H9 (cell line): ENCODE measurements around the gene OTOS. TPM values are rescaled to one million over a fixed set of nuclear protein-coding genes. Genes with fewer than 3 reads are reported as not detected.

Experiments
- DNase-seq: peaks from one replicate; pipeline ENCODE4 v3.0.0-alpha.2; 2017
- H2AFZ ChIP-seq: one replicate; pipeline ENCODE4 v1.6.1; 2013; ENCODE audit warnings: mild to moderate bottlenecking, low read length, control low read depth, moderate library complexity
- H2AK5ac ChIP-seq: 2 replicates; pipeline ENCODE4 v1.6.1; 2013; ENCODE audit warnings: low read length, control low read depth, mixed read lengths; ENCODE audit not compliant: insufficient read length
- H2BK120ac ChIP-seq: one replicate; pipeline ENCODE4 v1.6.1; 2013; ENCODE audit warnings: low read depth, mild to moderate bottlenecking, low read length, control low read depth, inconsistent platforms; ENCODE audit not compliant: poor library complexity, severe bottlenecking
- H2BK12ac ChIP-seq: 2 replicates; pipeline ENCODE4 v1.6.1; 2013; ENCODE audit warnings: low read length, control low read depth, mixed read lengths, low read depth; ENCODE audit not compliant: insufficient read length
- H2BK15ac ChIP-seq: 2 replicates; pipeline ENCODE4 v1.6.1; 2013; ENCODE audit warnings: low read depth, low read length, control low read depth
- H2BK20ac ChIP-seq: one replicate; pipeline ENCODE4 v1.6.1; 2013; ENCODE audit warnings: low read depth, mild to moderate bottlenecking, low read length, control low read depth, inconsistent platforms; ENCODE audit not compliant: poor library complexity, severe bottlenecking
- H2BK5ac ChIP-seq: 2 replicates; pipeline ENCODE4 v1.6.1; 2013; ENCODE audit warnings: low read length, control low read depth, mixed read lengths; ENCODE audit not compliant: insufficient read length
- H3K14ac ChIP-seq: 2 replicates; pipeline ENCODE4 v1.6.1; 2013; ENCODE audit warnings: low read length, control low read depth; ENCODE audit not compliant: insufficient read depth
- H3K18ac ChIP-seq: 2 replicates; pipeline ENCODE4 v1.6.1; 2013; ENCODE audit warnings: low read depth, mild to moderate bottlenecking, mixed read lengths, low read length, control low read depth; ENCODE audit not compliant: insufficient read length
- H3K23ac ChIP-seq: 2 replicates; pipeline ENCODE4 v1.6.1; 2013; ENCODE audit warnings: low read length, control low read depth, mixed read lengths, low read depth; ENCODE audit not compliant: insufficient read length
- H3K23me2 ChIP-seq: 2 replicates; pipeline ENCODE4 v1.6.1; 2013; ENCODE audit warnings: low read depth, mild to moderate bottlenecking, mixed read lengths, low read length, control low read depth; ENCODE audit not compliant: insufficient read length, poor library complexity, severe bottlenecking
- H3K27ac ChIP-seq: 2 replicates; pipeline ENCODE4 v1.5.1; 2013; ENCODE audit warnings: low read length, control low read depth, mixed read lengths, low read depth; ENCODE audit not compliant: insufficient read length
- H3K27me3 ChIP-seq: 2 replicates; pipeline ENCODE4 v1.6.1; 2013; ENCODE audit warnings: low read length, control low read depth, inconsistent platforms; ENCODE audit not compliant: insufficient read depth
- H3K4ac ChIP-seq: 2 replicates; pipeline ENCODE4 v1.6.1; 2013; ENCODE audit warnings: low read depth, mild to moderate bottlenecking, control low read depth, inconsistent platforms, low read length, moderate library complexity
- H3K4me1 ChIP-seq: 2 replicates; pipeline ENCODE4 v1.6.1; 2013; ENCODE audit warnings: low read length, control low read depth, inconsistent platforms; ENCODE audit not compliant: insufficient read depth
- H3K4me2 ChIP-seq: 2 replicates; pipeline ENCODE4 v1.6.1; 2013; ENCODE audit warnings: low read length, control low read depth, mixed read lengths; ENCODE audit not compliant: insufficient read length, insufficient read depth
- H3K56ac ChIP-seq: 2 replicates; pipeline ENCODE4 v1.6.1; 2013; ENCODE audit warnings: low read depth, mild to moderate bottlenecking, mixed read lengths, low read length, control low read depth; ENCODE audit not compliant: insufficient read length
- H3K79me1 ChIP-seq: 2 replicates; pipeline ENCODE4 v1.6.1; 2013; ENCODE audit warnings: low read depth, mild to moderate bottlenecking, moderate library complexity, low read length, control low read depth, inconsistent platforms; ENCODE audit not compliant: insufficient read depth, poor library complexity, severe bottlenecking
- H3K79me2 ChIP-seq: 2 replicates; pipeline ENCODE4 v1.6.1; 2013; ENCODE audit warnings: low read length, control low read depth, inconsistent platforms; ENCODE audit not compliant: insufficient read depth
- H3K9ac ChIP-seq: 2 replicates; pipeline ENCODE4 v1.6.1; 2013; ENCODE audit warnings: low read length, control low read depth, mixed read lengths; ENCODE audit not compliant: insufficient read length; ENCODE audit errors: extremely low read depth
- H3K9me3 ChIP-seq: one replicate; pipeline ENCODE4 v1.6.1; 2013; ENCODE audit warnings: low read depth, low read length, inconsistent platforms; ENCODE audit not compliant: control insufficient read depth
- H3T11ph ChIP-seq: one replicate; pipeline ENCODE4 v1.6.1; 2013; ENCODE audit warnings: mild to moderate bottlenecking, low read length, control low read depth, inconsistent platforms
- H4K20me1 ChIP-seq: one replicate; pipeline ENCODE4 v1.6.1; 2013; ENCODE audit not compliant: control insufficient read depth, insufficient read length, insufficient read depth
- H4K5ac ChIP-seq: 2 replicates; pipeline ENCODE4 v1.6.1; 2013; ENCODE audit warnings: low read depth, mild to moderate bottlenecking, mixed read lengths, low read length, control low read depth; ENCODE audit not compliant: insufficient read length
- H4K8ac ChIP-seq: replicated peaks from 2 replicates; pipeline ENCODE4 v1.6.1; 2013; ENCODE audit warnings: low read length, control low read depth, mixed read lengths, low read depth; ENCODE audit not compliant: insufficient read length
- H4K91ac ChIP-seq: 2 replicates; pipeline ENCODE4 v1.6.1; 2013; ENCODE audit warnings: low read depth, mild to moderate bottlenecking, moderate library complexity, mixed read lengths, low read length, control low read depth; ENCODE audit not compliant: insufficient read length
- H3K27ac Mint-ChIP-seq, 3 experiments: 2 replicates in 2 of 3; 3 replicates in 1 of 3; pipeline ENCODE4 v1.8.0; 2020 to 2021; ENCODE audit warnings: mixed read lengths in 3 of 3, mild to moderate bottlenecking in 1 of 3, moderate library complexity in 1 of 3
- H3K27me3 Mint-ChIP-seq: 2 replicates; pipeline ENCODE4 v1.8.0; 2021; ENCODE audit warnings: low read depth, mild to moderate bottlenecking, moderate library complexity, mixed read lengths
- H3K36me3 Mint-ChIP-seq, 3 experiments: 2 replicates in 2 of 3; 3 replicates in 1 of 3; pipeline ENCODE4 v1.8.0; 2020 to 2021; ENCODE audit warnings: low read depth in 3 of 3, mixed read lengths in 3 of 3; ENCODE audit not compliant: insufficient read depth in 1 of 3
- H3K4me1 Mint-ChIP-seq, 2 experiments: 2 replicates each; pipeline ENCODE4 v1.8.0; 2020; ENCODE audit warnings: mixed read lengths in 2 of 2
- H3K4me3 Mint-ChIP-seq, 2 experiments: 2 replicates in 1 of 2; 3 replicates in 1 of 2; pipeline ENCODE4 v1.8.0; 2020 to 2021; ENCODE audit warnings: mild to moderate bottlenecking in 2 of 2, mixed read lengths in 2 of 2, moderate library complexity in 1 of 2
- H3K9me3 Mint-ChIP-seq, 2 experiments: 2 replicates in 1 of 2; 3 replicates in 1 of 2; pipeline ENCODE4 v1.8.0; 2020; ENCODE audit warnings: mild to moderate bottlenecking in 2 of 2, mixed read lengths in 2 of 2, moderate library complexity in 1 of 2
- CTCF ChIP-seq: fragments of 200-600 bp; sonication (generic); conservative IDR thresholded peaks from 3 replicates; pipeline ENCODE4 v1.8.0; 2021; ENCODE audit warnings: antibody characterized with exemption, mild to moderate bottlenecking
- WGBS: extraction: QIAGEN DNeasy Blood & Tissue Kit; methylation state at CpG from one replicate; pipeline ENCODE4 v1.1.7; 2013; ENCODE audit warnings: missing lambda C conversion rate, low lambda C conversion rate, mixed read lengths; ENCODE audit not compliant: insufficient read length; ENCODE audit errors: extremely low coverage; 5-methylcytosine and 5-hydroxymethylcytosine counted together
- total RNA-seq: library from RNA; stranded (reverse); gene quantifications from 2 replicates; pipeline ENCODE4 v1.2.1, GENCODE V29; 2021

Gene OTOS
- total RNA-seq, 1 experiment from 2014 or later: not detected

- H3K79me1 ChIP-seq: no peaks in the 10 kb centered on the region
- H3K36me3 Mint-ChIP-seq: no peaks in the 10 kb centered on the region
- no peaks in the 10 kb centered on the region for H3K4me1 ChIP-seq
- H3K23ac ChIP-seq: no peak overlapping the region
- no peak overlapping the region for H2AK5ac ChIP-seq
- H3K18ac ChIP-seq: no peak overlapping the region
- no peaks in the 10 kb centered on the region for H3K27me3 ChIP-seq
- H3K4me2 ChIP-seq: no peak overlapping the region
- no peak overlapping the region for H3K9ac ChIP-seq
- no peaks in the 10 kb centered on the region for H3K9me3 ChIP-seq
- H2BK20ac ChIP-seq: no peak overlapping the region
- H3K4ac ChIP-seq: no peak overlapping the region
- no peak overlapping the region; the same call in 1 of the 2 replicates for H3K14ac ChIP-seq
- H3K4me1 Mint-ChIP-seq: 0 out of 4 replicates have a peak, but pooled peaks cover 0 to 2% of the 10 kb centered on the region in 2 experiments
- peaks cover 0 to 11% of the 10 kb centered on the region in 2 experiments; a peak in 2 of 5 replicates for H3K9me3 Mint-ChIP-seq
- peaks cover 28% of the 10 kb centered on the region for H3K27me3 Mint-ChIP-seq
- no CpG with 5 or more reads among the region's 21 CpGs for WGBS
- no peaks in the 10 kb centered on the region for H4K20me1 ChIP-seq
- no peak overlapping the region for H4K8ac ChIP-seq
- no peak for TF ChIP-seq CTCF
- H3K56ac ChIP-seq: no peak overlapping the region
- H4K91ac ChIP-seq: no peak overlapping the region
- no peak for DNase-seq
- no peak overlapping the region for H2BK12ac ChIP-seq
- H2AFZ ChIP-seq: no peak overlapping the region
- no peaks in the 10 kb centered on the region for H3K79me2 ChIP-seq
- H4K5ac ChIP-seq: no peak overlapping the region
- no peak overlapping the region for H3K27ac ChIP-seq
- H3K4me3 Mint-ChIP-seq: no peak overlapping the region
- no peak overlapping the region for H2BK5ac ChIP-seq
- no peak overlapping the region for H2BK120ac ChIP-seq
- no peaks in the 10 kb centered on the region for H3K23me2 ChIP-seq
- H2BK15ac ChIP-seq: no peak overlapping the region
- H3T11ph ChIP-seq: no peak overlapping the region
- H3K27ac Mint-ChIP-seq: no peak overlapping the region; a peak in 1 of 7 replicates
Measured at GRCh38 chr2:240166761-240167587, 26.5 kb upstream of the OTOS start.
